NCI-H446 treated with DMSO at 0.1 percent for 48 hours (cell line): ENCODE data around the gene CDKN2AIP.
"Not testable (repeated sequence)": the region's sequence is repeated elsewhere in the genome, so short reads cannot be mapped to it uniquely, and the experiment has no call there.

Experiments used
- DNase-seq: peaks from one replicate; lab custom pipeline; 2025; lab: John Stamatoyannopoulos, UW

CDKN2AIP gene

DNA sequence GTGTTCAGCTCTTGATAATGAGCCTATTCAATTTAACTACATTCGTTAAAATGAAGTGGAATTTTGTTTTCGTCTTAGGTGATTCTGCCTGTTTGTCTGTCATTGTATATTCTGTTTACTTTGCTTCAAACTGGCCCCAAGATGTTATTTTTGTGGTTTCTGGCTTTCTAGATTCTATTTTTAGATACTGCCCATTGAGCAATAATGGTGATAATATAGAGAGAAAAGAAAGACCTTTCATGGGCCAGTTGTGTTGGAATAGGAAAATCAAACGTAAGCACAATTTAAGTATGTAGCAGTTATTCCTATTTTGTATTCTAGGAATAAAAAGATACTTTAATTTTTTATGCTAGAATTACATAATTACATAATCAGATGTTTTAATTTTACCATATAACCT, 4.0 kb downstream of the CDKN2AIP start:
- DNase-seq: no peak

DNA sequence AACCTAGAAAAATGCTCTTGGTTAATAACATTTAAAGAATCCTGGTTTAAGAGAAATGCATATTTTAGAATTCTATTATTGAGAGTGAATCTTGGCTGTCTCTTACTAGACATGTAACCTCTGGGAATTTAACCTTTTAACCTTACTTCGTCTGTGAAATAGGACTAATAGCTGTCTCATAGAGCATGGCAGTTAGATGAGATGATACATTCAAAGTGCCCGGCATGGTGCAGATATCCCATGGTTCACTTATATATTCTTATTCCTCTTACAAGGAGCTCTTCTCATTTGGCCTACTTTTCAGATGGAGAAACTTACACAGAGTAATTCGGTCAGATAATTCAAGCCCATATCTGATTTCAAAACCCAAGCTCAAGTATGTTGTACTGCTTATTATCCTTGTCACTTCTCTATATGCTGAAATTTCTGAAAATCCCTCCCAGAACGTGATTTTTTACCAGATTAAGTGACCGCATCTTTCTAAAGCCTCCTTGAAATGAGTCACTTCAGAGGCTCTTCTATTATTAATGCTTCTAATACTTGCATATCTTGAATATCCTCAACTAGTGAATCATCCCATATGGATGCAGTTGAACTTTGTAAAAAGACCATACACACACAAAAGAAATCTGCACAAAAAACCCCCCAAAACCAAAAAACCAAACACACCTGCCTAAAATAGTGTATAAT, 4.9 kb downstream of the CDKN2AIP start:
- DNase-seq: no peak

DNA sequence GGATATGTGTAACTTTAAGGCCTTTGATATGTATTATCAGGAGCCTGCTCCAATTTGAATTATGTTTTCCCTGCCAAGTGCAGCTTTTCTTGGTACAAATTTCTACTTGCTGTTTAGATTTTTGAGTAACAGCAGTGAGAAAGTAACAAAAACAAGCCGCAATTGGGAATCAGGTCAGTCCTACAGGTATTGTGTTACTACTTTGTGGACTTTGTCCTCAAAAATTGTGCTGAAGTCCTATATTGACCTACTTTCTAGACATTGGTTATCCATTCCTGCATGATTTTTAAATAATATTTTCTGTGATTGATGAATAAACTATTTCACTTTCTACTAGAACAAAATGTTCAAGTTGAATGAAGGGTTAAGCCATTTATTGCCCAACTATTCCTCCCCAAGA, 5.7 kb downstream of the CDKN2AIP start:
- DNase-seq: no peak

DNA sequence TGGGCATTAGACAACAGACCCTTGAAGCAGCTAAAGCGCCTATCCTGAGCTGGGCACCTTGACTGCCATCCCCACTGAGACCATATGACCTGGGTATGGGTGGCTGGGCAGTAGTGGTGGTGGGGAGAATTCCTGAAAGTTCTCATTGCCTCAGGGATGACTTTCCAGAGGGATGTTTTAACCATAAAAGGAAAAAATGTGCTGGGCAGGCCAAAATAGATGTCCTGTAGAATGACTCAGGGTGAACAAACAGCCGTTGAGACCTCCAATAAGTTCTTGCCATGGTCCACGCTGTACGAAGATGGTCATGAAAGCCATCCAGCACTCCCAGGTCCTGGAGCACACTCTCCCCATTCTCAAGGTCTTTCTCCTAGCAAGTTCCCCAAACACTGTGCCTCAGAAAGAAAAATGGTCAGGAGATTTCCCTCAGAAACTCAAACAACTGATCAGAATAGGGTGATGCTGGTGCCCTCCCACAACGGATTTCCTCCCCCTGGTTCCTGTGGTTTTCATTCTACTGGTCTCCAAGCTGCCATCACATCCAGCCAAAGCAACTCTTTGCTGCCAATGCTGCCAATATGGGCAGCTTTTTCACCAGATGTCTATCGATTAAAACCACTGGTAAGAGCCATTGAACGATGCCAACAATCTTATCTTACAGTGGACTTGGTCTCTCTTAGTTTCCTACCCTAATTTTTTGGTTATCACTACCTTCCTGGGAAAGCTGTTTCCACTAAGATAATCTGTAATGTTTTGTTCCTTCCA, 11.2 kb downstream of the CDKN2AIP start:
- no peak for DNase-seq

DNA sequence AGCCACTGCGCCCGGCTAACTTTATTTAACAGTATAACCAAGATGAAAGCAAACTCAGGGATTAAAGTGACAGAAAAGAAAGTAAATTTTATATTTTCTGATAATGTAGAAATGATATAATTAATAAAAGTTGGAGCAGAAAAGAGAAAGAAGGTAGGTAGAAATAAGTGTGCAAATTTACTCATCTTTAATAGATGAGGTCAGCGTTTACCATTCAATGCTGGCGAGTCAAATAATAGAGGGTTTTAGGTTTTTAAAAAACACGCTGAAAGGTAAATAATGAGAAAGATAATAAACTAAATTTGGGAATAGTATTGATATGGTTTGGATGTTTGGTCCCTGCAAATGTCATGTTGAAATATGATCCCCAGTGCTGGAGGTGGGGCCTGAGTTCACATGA, 13.6 kb downstream of the CDKN2AIP start:
- DNase-seq: no peak

DNA sequence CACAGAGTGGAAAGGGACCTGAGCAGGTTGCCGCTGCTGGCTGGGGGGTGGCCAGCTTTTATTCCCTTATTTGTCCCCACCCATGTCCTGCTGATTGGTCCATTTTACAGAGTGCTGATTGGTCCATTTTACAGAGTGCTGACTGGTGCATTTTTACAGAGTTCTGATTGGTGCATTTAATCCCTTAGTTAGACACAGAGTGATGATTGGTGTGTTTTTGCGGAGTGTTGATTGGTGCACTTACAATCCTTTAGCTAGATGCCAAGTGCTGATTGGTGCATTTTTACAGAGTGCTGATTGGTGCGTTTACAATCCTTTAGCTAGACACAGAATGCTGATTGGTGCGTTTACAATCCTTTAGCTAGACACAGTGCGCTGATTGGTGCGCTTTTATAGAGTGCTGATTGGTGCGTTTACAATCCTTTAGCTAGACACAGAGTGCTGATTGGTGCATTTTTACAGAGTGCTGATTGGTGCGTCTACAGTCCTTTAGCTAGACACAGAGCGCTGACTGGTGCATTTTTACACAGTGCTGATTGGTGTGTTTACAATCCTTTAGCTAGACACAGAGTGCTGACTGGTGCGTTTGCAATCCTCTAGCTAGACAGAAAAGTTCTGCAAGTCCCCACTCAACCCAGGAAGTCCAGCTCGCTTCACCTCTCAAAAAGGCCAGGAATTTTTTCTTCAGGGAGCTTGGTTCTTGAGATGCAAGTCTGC, 19.6 kb downstream of the CDKN2AIP start:
- DNase-seq: not testable (repeated sequence)

DNA sequence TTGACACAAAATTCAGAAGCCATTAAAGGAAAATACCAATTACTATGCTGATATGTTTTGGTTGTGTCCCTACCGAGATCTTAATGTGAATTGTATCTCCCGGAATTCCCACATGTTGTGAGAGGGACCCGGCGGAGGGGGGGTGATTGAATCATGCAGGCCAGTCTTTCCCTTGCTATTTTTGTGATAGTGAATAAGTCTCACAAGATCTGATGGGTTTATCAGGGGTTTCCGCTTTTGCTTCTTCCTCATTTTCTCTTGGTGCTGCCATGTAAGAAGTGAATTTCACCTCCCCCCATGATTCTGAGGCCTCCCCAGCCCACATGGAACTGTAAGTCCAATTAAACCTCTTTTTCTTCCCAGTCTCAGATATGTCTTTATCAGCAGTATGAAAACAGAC, 21.4 kb downstream of the CDKN2AIP start:
- not testable (repeated sequence) for DNase-seq

DNA sequence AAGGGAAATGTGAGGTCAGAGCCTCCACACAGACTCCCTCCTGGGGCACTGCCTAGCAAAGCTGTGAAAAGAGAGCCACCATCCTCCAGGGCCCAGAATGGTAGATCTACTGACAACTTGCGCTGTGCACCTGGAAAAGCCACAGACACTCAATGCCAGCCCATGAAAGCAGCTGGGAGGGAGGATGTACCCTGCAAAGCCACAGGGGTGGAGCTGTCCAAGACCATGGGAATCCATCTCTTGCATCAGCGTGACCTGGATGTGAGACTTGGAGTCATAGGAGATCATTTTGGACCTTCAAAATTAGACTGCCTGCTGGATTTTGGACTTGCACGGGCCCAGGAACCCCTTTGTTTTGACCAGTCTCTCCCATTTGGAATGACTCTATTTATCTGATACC, 22.8 kb downstream of the CDKN2AIP start:
- no peak for DNase-seq

DNA sequence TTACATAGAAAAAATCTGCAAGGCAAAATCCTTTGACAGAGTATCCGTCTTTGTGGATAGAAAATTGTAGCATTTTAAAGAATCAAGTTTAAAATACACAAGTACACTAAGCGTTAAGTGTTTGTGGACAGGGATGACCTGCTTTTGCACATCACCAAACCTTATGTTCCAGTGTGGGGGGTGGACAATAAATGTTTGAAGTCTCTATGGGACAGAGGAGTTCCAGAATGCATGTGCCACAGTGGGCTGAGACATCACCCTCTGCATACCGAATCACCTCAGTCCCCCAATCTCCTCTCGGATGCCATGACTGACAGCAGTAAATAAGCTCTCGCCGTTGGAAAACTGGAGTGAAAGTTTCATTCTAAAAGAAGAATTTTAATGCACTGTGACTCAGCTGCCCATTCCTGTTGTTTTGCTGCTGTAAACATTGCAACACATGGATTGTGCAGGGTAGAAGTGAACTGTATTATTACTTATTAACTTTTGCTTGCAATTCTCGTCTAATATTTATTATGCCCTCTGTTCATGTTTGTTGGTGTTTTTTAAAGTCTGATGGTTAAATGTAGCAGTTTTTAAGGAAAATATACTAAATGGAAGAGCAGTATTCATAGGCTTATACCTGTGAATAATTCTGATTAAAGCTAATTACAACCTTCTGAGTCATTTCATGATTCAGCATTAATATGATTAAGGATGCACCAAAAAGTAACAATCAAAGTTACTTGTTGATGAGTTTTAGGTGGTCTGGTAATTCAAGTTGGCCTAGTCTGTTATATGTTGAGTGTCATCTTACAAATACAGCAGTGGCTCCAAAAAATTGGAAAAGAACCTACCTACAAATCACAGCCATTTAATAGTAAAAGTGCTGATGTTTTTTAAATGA, 24.0 kb downstream of the CDKN2AIP start:
- DNase-seq: no peak

DNA sequence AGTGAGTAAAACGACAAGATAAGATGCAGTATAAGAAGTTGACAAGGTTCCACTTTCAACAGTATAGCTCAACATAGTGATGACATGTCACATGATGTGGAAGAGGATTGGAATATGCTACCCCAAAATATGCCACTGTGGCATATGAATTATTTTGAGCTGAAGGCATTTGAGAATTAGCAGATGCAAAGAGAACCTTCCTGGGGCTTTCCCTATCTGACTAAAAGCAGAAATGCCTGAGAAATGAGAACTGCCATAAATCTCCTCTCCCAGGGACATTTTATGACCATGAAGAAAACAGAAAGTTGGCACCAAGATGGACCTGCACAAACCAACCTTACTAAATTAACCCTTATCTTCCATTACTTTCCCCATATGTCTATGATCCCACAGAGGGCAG, 24.8 kb downstream of the CDKN2AIP start:
- DNase-seq: no peak

DNA sequence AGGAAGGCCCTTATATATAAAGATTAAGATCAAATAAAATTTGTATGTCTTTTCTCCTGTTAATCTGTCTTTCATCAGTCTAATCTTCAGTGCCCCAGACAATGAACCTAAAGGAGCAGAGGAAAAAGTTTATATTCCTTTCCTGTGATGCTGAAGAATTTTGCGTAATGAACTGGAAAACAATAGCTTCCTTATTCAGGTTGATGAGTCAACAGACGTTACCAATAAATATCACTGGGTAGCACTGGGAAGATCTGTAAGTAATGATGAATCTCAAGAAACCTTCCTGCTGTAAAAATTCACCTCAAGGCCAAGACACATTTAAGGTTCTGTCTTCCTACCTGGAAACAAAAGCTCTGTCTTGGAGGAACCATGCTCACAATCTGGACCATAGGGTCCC, 25.5 kb downstream of the CDKN2AIP start:
- DNase-seq: no peak

DNA sequence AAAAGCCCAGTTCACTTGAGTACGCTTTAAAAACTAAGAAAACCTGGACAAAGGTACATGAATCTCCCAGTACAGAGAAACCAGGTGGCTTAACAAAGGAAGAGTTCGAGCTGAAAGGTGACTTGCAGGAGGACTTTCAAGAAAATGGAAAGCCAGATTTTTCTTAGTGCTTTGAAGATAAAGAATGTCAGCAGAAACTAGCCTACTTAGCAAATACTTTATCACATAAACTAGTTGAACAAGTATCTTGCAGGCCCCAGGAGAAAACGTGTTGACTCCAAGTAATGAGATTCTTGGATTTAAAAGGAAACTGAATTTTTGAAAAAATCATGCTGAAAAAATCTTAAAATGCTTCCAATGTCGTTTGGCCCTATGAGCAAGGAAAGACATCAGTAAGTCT, 26.4 kb downstream of the CDKN2AIP start:
- no peak for DNase-seq

DNA sequence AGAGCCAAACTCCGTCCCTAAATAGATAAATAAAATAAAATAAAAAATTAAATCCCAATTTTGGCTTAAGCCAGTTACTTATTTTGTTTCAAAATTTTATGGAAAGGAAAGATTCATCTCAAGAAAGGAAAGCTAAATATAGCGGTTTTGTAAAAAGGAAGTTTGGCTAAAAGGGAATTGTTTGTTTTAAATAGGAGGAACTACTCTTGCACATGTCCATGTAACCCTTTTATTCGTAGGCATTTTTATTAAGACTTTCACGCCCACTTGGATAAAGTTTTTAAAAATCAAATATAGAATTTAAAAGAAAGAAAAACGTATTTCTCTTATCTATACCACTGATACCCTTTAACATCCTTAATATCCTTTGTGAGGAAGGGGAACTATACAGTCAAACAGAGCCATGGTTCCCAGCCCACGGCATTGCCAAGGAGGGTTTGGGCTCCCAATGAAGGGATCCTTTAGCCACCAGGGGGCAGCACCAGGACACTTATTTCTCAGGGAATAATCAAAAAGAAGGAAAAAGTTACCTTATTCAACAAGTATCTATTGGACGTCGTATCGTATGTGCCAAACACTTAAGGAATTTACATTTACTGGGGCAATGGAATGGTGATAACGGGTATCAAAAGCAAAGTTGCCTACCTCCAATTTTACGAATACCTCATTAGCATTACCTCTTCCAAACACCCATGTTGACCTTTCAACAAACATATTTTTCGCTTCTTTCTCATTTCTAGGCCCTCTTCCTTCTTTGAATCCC, 27.7 kb downstream of the CDKN2AIP start:
- DNase-seq: peak; percentile 25

DNA sequence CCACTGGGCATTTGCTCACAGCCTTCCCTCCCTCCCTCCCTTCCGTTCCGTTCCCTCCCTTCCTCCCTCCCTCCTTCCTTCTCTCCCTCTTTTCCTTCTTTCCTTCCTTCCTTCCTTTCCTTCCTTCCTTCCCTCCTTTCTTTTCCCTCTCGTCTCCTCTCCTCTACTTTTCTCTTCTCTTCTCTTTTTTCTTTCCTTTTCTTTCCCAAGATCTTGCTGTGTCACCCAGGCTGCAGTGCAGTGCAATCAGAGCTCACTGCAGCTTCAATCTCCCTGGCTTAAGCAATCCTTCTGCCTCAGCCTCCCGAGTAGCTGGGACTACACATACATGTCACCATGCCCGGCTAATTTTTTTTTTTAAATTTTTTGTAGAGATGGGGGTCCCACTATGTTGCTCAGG, 33.7 kb downstream of the CDKN2AIP start:
- DNase-seq: no peak

DNA sequence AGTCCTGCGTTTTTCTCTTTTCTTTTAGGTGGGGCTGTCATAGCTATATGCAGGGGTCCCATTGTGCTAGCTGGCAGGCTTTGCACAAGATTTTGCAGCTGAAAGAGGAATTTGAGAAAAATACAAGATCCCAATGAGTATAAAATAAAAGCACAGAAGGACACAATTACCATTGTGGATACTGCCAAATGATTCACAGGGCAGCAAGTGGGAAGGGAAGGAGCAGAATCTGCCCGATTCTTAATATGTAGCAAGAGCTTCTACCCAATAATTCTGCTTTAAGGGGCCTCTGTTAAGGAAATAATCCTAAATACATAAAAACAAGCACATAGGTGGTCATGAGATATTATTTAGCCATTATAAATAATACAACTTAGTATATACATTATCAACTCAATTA, 34.5 kb downstream of the CDKN2AIP start:
- DNase-seq: no peak

DNA sequence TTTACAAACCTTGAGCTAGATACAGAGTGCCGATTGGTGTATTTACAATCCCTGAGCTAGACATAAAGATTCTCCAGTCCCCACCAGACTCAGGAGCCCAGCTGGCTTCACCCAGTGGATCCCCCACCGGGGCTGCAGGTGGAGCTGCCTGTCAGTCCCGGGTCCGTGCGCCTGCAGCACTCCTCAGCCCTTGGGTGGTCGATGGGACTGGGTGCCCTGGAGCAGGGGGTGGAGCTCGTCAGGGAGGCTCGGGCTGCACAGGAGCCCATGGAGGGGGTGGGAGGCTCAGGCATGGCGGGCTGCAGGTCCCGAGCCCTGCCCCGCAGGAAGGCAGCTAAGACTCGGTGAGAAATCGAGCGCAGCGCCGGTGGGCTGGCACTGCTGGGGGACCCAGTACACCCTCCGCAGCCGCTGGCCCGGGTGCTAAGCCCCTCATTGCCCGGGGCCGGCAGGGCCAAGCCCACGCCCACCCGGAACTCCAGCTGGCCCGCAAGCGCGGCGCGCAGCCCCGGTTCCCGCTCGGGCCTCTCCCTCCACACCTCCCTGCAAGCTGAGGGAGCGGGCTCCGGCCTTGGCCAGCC, 38.2 kb downstream of the CDKN2AIP start:
- not testable (repeated sequence) for DNase-seq

DNA sequence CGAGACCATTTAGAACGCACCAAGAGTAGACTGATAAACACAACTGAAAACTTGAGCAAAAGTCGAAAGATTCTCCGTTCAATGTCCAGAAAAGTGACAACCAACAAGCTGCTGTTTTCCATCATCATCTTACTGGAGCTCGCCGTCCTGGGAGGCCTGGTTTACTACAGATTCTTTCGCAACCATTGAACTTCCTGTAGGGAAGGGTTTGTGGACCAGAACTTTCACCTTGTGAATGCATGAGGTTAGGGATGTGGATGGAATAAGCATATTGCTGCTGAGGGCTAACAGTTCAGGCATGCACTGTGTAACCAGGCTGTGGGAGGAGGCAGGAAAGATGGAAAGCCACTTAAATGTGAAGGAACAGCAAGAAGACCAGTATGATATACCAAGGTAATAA, 39.6 kb downstream of the CDKN2AIP start:
- no peak for DNase-seq

DNA sequence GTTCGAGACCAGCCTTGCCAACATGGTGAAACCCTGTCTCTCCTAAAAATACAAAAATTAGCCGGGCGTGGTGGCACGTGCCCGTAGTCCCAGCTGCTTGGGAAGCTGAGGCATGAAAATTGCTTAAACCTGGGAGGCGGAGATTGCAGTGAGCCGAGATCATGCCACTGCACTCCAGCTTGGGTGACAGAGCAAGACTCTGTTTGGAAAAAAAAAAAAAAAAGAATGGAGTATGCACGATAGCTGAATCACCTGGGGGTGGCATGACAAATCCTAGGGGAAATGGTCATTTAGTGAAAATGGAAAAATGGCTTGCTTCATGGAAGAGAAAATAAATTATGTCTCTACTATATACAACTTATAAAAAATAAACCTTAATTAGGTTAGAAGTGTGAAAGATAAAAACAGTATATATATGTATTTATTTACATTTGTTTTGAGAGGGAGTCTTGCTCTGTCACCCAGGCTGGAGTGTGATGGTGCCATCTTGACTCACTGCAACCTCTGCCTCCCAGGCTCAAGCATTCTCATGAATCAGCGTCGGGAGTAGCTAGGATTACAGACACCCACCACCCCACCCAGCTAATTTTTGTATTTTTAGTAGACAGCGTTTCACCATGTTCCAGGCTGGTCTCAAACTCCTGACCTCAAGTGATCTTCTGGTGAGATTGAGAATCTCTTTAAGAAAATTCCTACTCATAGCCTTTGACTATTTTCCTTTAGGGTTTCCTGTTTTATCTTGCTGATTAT, 41.1 kb downstream of the CDKN2AIP start:
- no peak for DNase-seq

DNA sequence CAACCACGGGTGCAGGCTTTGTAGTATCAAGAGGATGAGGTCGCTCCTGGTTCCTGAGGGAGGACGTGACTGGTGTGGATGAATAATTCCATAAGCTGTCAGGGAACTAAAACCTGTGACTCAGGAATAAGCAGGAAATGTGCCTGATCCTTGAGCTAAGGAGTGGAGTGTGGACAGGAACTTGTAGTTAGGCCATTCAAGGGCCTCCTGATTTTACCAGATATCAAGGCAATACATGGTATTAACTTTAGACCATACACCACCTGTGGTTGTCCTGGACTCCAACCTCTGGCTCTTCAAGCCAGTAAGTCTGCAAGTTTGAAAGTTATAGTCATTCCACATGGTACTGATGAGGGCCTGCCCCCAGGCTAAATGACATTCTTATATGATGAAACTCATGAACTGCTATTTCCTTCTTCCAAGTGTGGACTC, 48.4 kb downstream of the CDKN2AIP start:
- no peak for DNase-seq

DNA sequence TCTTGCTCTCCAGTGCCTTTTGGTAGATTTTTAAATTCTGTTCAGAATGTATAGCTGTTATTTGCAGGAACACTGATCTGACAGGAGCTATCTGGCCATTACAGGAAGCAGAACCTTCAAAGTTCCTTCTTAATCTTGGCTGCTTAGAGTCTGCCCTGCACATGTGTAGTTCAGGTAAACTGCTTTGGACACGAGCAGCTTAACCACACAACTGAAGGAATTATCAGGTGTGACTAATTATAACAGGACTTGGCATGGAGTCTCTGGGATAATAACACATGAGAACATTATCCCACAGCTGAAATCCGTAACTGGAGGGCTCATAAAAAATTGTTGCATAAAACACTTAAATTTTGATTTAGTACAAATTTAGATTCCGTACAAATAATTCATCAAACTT, 48.8 kb downstream of the CDKN2AIP start:
- DNase-seq: no peak
